Type B pancreatic cell (in vitro differentiated cells): ENCODE results near the gene H2BW2. TPM values are rescaled to one million over a fixed set of nuclear protein-coding genes. Genes with fewer than 3 reads are reported as not detected.
"Not testable (repeated sequence)": the region's sequence is repeated elsewhere in the genome, so short reads cannot be mapped to it uniquely, and the experiment has no call there.

ENCODE experiments used
- DNase-seq: peaks from one replicate; pipeline ENCODE4 v3.0.0; 2021; ENCODE audit warnings: mixed read lengths; ENCODE audit not compliant: unreplicated experiment; ENCODE audit errors: extremely low spot score
- H3K27ac Mint-ChIP-seq: 2 replicates; pipeline ENCODE4 v1.8.0; 2021; ENCODE audit warnings: mild to moderate bottlenecking, mixed read lengths
- H3K27me3 Mint-ChIP-seq: 2 replicates; pipeline ENCODE4 v1.8.0; 2021; ENCODE audit warnings: mixed read lengths
- H3K36me3 Mint-ChIP-seq: 2 replicates; pipeline ENCODE4 v1.8.0; 2021; ENCODE audit warnings: mixed read lengths
- H3K4me1 Mint-ChIP-seq: one replicate; pipeline ENCODE4 v1.8.0; 2021; ENCODE audit warnings: mixed read lengths; ENCODE audit not compliant: unreplicated experiment
- H3K4me3 Mint-ChIP-seq: 2 replicates; pipeline ENCODE4 v1.8.0; 2021; ENCODE audit warnings: mild to moderate bottlenecking, mixed read lengths
- H3K9me3 Mint-ChIP-seq: 2 replicates; pipeline ENCODE4 v1.8.0; 2021; ENCODE audit warnings: mixed read lengths
- CTCF ChIP-seq: fragments of 200-600 bp; sonication (generic); conservative IDR thresholded peaks from 2 replicates; pipeline ENCODE4 v1.5.0; 2021; ENCODE audit warnings: antibody characterized with exemption, mild to moderate bottlenecking
- total RNA-seq: library from RNA; stranded (reverse); gene quantifications from 2 replicates; pipeline ENCODE4 v1.2.1, GENCODE V29; 2021; ENCODE audit warnings: low replicate concordance

Gene H2BW2
- total RNA-seq, 1 donor from 2014 or later, result not detected

DNA sequence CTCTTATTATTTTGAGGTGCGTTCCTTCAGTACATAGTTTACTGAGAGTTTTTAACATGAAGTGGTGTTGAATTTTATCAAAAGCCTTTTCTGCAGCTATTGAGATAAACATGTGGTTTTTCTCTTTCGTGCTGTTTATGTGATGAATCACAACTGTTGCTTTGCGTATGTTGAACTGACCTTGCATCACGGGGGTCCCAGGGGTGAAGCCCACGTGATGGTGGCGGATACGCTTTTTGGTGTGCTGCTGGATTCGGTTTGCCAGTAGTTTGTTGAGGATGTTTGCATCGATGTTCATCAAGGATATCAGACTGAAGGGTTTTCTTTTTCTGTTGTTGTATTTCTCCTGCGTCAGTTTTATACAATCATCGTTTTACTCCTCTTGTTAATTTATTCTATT, 21.6 kb upstream of the H2BW2 start:
- TF ChIP-seq CTCF, result no peak
- H3K27ac Mint-ChIP-seq, result no peak overlapping the region
- no peaks in the 10 kb centered on the region for H3K4me1 Mint-ChIP-seq
- H3K9me3 Mint-ChIP-seq, result no peaks in the 10 kb centered on the region
- no peak overlapping the region for H3K4me3 Mint-ChIP-seq
- H3K36me3 Mint-ChIP-seq, result no peaks in the 10 kb centered on the region
- DNase-seq, result no peak
- no peaks in the 10 kb centered on the region for H3K27me3 Mint-ChIP-seq

- Mint-ChIP-seq H3K4me1 (no peaks in the 10 kb centered on the region), H3K9me3 (peaks cover 10% of the 10 kb centered on the region), H3K36me3 (no peaks in the 10 kb centered on the region)
Observed at GRCh38 chrX:104041003-104041402, 1.2 kb downstream of the H2BW2 start.

GRCh38 chrX:104045642-104046041, 5.9 kb downstream of the H2BW2 start:
- Mint-ChIP-seq H3K9me3 (peaks cover 10% of the 10 kb centered on the region), H3K27me3 (no peaks in the 10 kb centered on the region), H3K36me3 (no peaks in the 10 kb centered on the region), H3K27ac (no peak overlapping the region), H3K4me1 (no peaks in the 10 kb centered on the region), H3K4me3 (no peak overlapping the region)
- no peak for DNase-seq
- no peak for TF ChIP-seq CTCF

More at GRCh38 chrX:104041003-104041402, 1.2 kb downstream of the H2BW2 start:
- no peaks in the 10 kb centered on the region for H3K27me3 Mint-ChIP-seq
- H3K4me3 Mint-ChIP-seq, result no peak overlapping the region
- TF ChIP-seq CTCF, result no peak
- DNase-seq, result no peak
- no peak overlapping the region for H3K27ac Mint-ChIP-seq

DNA sequence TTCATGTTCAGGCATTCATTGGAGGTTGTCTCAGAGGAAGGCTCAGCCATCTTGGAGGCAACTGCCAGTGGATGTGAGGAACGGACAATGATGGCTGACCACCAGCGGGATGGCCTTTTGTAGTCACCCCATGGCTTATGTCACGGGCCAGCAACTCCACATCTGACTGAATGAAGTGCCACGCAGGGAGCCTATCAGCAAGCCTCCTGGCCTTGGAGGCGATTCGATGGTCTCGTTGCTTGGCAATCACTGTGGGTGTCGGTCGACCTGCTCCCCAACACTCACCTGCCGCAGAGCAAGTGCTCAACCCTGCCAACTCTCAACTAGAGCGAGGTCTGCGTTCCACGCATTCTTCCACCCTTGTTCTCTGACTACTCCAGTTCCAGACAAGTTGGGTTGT, 7.4 kb downstream of the H2BW2 start:
- no peak overlapping the region for H3K4me3 Mint-ChIP-seq

DNA sequence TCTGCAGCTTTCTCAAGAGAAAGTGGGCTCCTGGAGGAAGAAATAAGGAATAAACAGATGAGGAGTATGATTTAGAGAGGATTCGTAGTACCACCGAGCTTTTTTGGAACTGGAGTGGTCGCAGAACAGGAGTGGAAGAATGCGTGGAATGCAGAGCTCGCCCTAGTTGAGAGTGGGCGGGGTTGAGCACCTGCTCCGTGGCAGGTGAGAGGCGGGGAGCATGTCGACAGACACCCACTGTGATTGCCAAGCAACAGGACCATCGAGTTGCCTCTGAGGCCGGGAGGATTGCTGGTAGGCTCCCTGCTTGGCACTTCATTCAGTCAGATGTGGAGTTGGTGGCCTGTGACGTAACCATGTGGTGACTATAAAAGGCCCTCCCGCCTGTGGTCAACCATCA, 15.2 kb downstream of the H2BW2 start:
- not testable (repeated sequence) for H3K27ac Mint-ChIP-seq, H3K27me3 Mint-ChIP-seq, H3K9me3 Mint-ChIP-seq, H3K4me1 Mint-ChIP-seq, H3K4me3 Mint-ChIP-seq, H3K36me3 Mint-ChIP-seq, DNase-seq

More for the DNA sequence above, 7.4 kb downstream of the H2BW2 start:
- no peak for DNase-seq
- peaks cover 10% of the 10 kb centered on the region for H3K9me3 Mint-ChIP-seq
- H3K4me1 Mint-ChIP-seq, result no peaks in the 10 kb centered on the region
- TF ChIP-seq CTCF, result no peak
- no peak overlapping the region for H3K27ac Mint-ChIP-seq
- H3K27me3 Mint-ChIP-seq, result no peaks in the 10 kb centered on the region
- no peaks in the 10 kb centered on the region for H3K36me3 Mint-ChIP-seq

- not testable (repeated sequence) for H3K36me3 Mint-ChIP-seq, H3K27me3 Mint-ChIP-seq, H3K4me1 Mint-ChIP-seq, DNase-seq, H3K9me3 Mint-ChIP-seq, H3K27ac Mint-ChIP-seq, H3K4me3 Mint-ChIP-seq
Observed at GRCh38 chrX:104062636-104063035, 22.9 kb downstream of the H2BW2 start.

- H3K4me1 Mint-ChIP-seq, H3K4me3 Mint-ChIP-seq, H3K27ac Mint-ChIP-seq: not testable (repeated sequence)
Observed at GRCh38 chrX:104075778-104076445, 36.2 kb downstream of the H2BW2 start, which contains the start of gene TMSB15C. TMSB15C (minus strand) TSS chrX:104076236.

GRCh38 chrX:104077854-104078253, 38.1 kb downstream of the H2BW2 start:
- not testable (repeated sequence) for H3K27ac Mint-ChIP-seq, H3K27me3 Mint-ChIP-seq, DNase-seq, H3K36me3 Mint-ChIP-seq, H3K4me1 Mint-ChIP-seq, H3K4me3 Mint-ChIP-seq, H3K9me3 Mint-ChIP-seq

More at GRCh38 chrX:104075778-104076445, 36.2 kb downstream of the H2BW2 start, which contains the start of gene TMSB15C:
- not testable (repeated sequence) for H3K36me3 Mint-ChIP-seq, H3K9me3 Mint-ChIP-seq, H3K27me3 Mint-ChIP-seq, DNase-seq
